ENCODE measurements around the gene NUP42.

The NUP42 gene

DNA sequence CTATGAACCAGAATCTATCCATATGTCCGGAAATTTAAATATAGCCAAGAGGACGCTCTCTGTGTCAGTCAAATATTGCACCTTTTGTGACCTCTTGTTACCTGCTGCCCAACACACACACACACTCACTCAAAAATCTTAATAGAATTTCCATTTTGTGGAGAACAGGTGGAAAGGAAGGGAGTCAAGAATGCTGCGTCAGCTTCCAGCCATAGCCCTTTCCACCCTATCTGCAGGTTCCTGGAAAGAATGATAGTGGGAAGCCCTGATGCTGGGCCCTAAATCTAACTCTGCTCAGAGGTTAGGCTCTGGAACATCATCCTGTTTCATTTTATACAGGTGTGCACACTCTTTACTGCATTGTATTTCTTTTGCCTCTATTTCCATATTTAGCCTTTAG, 55.2 kb downstream of the NUP42 start:
- DNase-seq: no peak

DNA sequence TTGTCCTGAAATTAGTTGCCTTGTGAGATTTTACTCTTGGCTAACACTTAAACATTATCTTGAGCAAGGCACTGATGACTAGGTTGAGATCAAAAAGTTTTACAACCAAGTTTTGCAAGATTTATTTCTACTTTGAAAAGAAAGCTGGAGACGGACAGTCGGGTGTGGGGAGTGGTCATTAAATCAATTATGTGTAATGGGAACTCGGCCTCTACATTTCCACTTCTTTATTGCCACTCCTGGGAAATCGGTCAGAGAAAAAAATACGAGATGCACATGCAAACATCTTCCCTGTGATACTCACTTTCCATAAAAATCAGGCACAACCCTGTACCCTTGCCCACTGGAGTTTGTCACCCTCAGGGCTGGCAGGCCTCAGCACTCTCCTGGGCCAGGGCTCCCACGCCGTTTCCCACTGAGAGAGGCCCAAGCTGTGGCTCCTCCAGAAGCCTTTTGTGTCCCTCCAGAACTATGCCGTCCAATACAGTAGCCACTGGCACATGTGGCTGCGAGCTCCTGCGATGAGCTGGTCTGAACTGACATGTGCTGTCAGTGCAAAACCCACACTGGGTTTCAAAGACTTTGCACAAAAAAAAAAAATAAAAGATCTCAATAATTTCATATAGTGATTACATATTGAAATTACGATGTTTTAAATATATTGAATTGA, 57.3 kb downstream of the NUP42 start:
- DNase-seq: no peak

DNA sequence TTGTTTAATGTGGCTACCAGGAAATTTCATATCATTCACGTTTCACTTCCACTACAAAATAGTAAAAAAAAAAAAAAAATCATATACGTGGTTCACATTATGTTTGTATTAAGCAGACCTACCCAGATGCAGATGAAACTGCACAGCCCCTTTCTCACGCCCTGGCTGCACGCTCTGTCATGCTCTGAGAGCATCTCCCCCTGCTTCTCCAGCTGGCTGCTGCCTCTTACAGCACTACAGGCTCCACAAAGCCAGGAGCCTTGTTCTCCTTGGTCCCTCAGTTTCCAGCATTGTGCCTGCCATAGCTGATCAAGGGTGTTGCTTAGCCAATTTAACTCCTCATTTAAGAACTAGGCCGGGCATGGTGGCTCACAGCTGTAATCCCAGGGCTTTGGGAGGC, 57.9 kb downstream of the NUP42 start:
- DNase-seq: no peak

DNA sequence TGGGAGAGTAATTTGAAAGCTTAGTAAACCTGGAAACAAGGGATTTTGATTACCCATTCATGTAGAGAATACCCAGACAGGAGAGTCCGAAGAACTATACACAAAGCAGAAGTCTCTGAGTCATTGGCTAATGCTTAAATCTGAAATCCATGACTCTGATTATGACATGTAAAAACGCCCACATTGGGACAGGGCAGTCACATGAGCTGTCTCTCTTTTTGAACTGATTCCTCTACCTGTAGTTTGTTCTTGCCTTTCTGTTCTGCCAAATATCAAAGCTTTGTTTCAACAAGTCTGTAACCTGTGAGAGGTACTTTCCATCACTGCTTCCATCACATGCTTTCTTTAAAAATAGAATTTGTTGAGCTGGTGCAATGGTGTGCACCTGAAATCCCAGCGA, 60.5 kb downstream of the NUP42 start:
- no peak for DNase-seq

DNA sequence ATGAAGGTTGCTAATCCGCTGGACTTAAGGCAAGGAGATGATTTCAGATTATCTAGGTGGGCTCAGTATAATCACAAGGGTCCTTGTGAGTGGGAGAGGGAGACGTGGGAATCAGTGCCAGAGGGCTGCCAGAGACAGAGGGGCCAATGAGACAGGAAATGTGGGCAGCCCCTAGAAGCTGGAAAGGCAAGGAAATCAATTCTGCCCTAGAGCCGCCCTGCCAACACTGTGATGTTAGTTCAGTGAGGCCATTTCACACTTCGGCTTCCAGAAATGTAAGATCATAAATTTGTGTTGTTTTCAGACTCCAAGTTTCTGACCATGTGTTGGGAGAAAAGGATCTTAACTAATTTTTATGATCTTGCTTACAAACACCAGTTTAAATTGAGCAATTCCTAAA, 61.1 kb downstream of the NUP42 start:
- no peak for DNase-seq

DNA sequence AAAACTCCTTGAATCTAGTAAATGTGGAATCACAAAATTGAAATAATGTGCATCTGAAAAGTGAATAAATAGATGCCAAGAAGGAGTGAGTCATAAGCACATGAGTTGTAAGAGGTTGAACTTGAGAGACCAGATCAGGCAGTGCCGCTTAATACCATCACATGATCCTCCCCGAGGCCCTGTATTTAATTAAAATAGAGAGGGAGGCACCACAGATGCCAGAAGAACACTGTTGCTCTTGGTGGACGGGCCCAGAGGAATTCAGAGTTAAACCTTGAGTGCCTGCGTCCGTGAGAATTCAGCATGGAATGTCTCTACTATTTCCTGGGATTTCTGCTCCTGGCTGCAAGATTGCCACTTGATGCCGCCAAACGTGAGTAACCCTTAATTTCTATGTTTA, 64.7 kb downstream of the NUP42 start, which contains the start of gene GPNMB:
Gene GPNMB, plus strand, starts transcription at position 221 of the 400 bp plus-strand sequence. Its CDS starts 83 bp downstream, at position 304.
- DNase-seq: no peak

DNA sequence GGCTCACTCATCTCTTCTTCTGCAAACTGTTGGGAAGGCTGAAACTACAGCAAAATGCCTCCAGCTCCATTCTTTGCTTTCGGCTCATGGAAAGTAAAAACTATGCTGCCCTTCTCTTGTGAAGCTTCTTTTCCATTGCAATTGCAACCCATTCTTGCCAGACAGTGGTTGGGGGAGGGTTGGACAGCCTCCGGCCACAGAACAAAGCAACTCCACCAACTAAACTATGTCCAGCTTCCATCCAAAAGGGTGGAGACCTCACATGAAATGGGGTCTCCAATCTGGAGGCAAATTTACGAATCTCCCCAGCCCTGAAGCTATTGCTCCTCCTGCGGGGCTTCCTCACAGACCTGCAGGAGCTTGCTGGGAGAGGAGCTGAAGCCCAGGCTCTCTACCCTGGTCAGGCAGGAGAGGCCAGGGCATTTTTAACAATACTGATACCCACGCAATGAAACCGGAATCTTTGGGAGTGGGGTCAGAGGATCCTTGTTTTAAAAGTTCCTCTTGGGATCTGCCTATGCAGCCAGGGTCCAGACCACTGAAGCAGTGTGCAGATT, 65.3 kb downstream of the NUP42 start:
- DNase-seq: no peak

DNA sequence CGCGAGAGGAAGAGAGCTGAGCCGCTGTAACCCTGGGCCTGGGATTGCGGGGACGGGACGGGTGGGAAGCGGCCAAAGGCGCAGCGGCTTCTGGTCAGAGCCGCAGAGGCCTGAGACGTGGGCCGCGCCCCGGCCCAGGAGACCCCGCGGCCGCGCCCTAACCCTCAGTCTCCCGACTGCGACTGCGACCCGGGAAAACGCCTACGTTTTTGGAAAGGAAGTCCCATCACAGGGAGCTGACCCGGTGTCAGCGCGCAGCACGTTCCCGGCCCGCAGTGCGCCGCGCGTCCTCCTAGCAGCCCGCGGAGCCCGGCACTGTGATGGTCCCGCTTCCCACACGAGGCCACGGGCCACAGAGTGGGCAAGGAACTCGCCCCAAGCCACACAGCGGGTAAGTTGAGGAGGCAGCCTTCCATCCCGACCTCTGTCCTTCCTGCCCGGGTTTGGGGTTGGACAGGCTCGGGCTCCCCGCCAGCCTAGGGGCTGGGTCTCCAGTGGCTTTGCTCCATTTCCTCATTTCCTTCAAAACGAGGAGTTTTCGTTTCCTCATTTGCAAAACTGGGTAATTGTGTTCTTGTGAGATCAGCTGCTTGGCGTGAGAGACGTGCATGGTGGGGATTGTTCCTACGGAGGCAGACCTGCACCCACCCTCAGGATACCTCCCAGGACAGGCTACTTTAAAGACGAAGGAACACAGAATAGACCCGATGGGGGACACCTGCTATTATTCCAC, 65.9 kb downstream of the NUP42 start:
- DNase-seq: no peak

DNA sequence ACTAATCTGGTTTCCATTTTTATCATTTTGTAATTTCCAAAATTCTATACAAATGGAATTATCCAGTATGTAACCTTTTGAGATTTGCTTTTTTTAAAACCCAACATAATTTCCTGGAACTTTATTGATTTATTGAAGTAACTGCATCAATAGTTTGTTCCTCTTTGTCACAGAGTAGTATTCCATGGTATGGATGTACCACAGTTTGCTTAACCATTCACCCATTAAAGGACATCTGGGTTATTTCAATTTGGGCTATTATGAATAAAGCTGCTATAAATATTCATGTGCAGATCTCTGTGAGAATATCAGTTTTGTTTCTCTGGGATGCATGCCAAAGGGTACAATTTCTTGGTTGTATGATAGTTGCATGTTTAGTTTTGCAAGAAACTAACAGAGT, 67.6 kb downstream of the NUP42 start:
- no peak for DNase-seq

Measured in NCI-H748 treated with DMSO at 0.1 percent for 48 hours (cell line).